CD14-positive monocyte (primary cell): Measurements from ENCODE around the gene TANC1. TPM values are rescaled to one million over a fixed set of nuclear protein-coding genes. Genes with fewer than 3 reads are reported as not detected.
A peak's percentile ranks its signal among the peaks of the same experiment; 100 is the strongest.

Experiments used
- DNase-seq, 3 donors: peaks; one replicate each; pipeline ENCODE4 v3.0.0-alpha.2; 2011 to 2022
- H2AFZ ChIP-seq: 2 replicates; pipeline ENCODE4 v1.6.0; 2012; ENCODE audit warnings: mild to moderate bottlenecking, low read depth, low read length, inconsistent platforms; ENCODE audit not compliant: insufficient read depth, poor library complexity, severe bottlenecking
- H3K27ac ChIP-seq, 2 donors: 1 replicate in 1 of 2; 2 replicates in 1 of 2; pipeline ENCODE4 v1.5.1; 2012 to 2013; ENCODE audit warnings: low read length in 2 of 2, control low read depth in 1 of 2, inconsistent platforms in 1 of 2, low read depth in 1 of 2, mild to moderate bottlenecking in 1 of 2
- H3K27me3 ChIP-seq, 2 donors: one replicate each; pipeline versions ENCODE4 v1.6.0 to v1.6.1; 2011 to 2013; ENCODE audit warnings: low read length in 2 of 2; ENCODE audit not compliant: control insufficient read depth in 2 of 2, insufficient read depth in 2 of 2
- H3K36me3 ChIP-seq, 2 donors: replicated peaks in 1 of 2; 1 replicate in 1 of 2; 2 replicates in 1 of 2; pipeline versions ENCODE4 v1.5.1 to v1.6.1; 2012 to 2013; ENCODE audit warnings: low read length in 2 of 2, control low read depth in 1 of 2, inconsistent platforms in 1 of 2, mild to moderate bottlenecking in 1 of 2; ENCODE audit not compliant: insufficient read depth in 2 of 2, control insufficient read depth in 1 of 2
- H3K4me1 ChIP-seq, 2 donors: 1 replicate in 1 of 2; 2 replicates in 1 of 2; pipeline versions ENCODE4 v1.5.1 to v1.6.1; 2012 to 2013; ENCODE audit warnings: low read length in 2 of 2, control low read depth in 1 of 2, inconsistent platforms in 1 of 2, mild to moderate bottlenecking in 1 of 2, moderate library complexity in 1 of 2; ENCODE audit not compliant: insufficient read depth in 2 of 2, control insufficient read depth in 1 of 2
- H3K4me2 ChIP-seq: replicated peaks from 2 replicates; pipeline ENCODE3; 2012; ENCODE audit warnings: low read length, moderate library complexity, mild to moderate bottlenecking; ENCODE audit not compliant: poor library complexity, severe bottlenecking; ENCODE audit errors: extremely low read depth
- H3K4me3 ChIP-seq, 3 experiments: fragments of 200-600 bp in 1 of 3; sonication (generic) in 1 of 3; replicated peaks in 1 of 3; 1 replicate in 2 of 3; 2 replicates in 1 of 3; pipeline ENCODE4 v1.5.1; 2011 to 2013; ENCODE audit warnings: low read length in 3 of 3, mild to moderate bottlenecking in 3 of 3, control low read depth in 2 of 3, low read depth in 2 of 3, inconsistent platforms in 1 of 3, moderate library complexity in 1 of 3
- H3K79me2 ChIP-seq: 2 replicates; pipeline ENCODE4 v1.6.0; 2012; ENCODE audit warnings: mild to moderate bottlenecking, control low read depth, inconsistent platforms, low read length, moderate library complexity; ENCODE audit not compliant: insufficient read depth
- H3K9ac ChIP-seq: 2 replicates; pipeline ENCODE4 v1.6.0; 2017; ENCODE audit warnings: low read length, mild to moderate bottlenecking; ENCODE audit not compliant: insufficient read depth, poor library complexity, severe bottlenecking
- H3K9me3 ChIP-seq, 2 donors: replicated peaks in 1 of 2; 1 replicate in 1 of 2; 2 replicates in 1 of 2; pipeline versions ENCODE4 v1.5.1 to v1.6.1; 2012 to 2013; ENCODE audit warnings: low read length in 2 of 2, control low read depth in 1 of 2; ENCODE audit not compliant: control insufficient read depth in 1 of 2, insufficient read depth in 1 of 2
- H4K20me1 ChIP-seq: 2 replicates; pipeline ENCODE4 v1.6.0; 2012; ENCODE audit warnings: mild to moderate bottlenecking, low read length, control low read depth, moderate library complexity; ENCODE audit not compliant: insufficient read depth
- H3K27ac Mint-ChIP-seq, 7 donors: one replicate each; pipeline ENCODE4 v1.8.0; 2020; ENCODE audit warnings: mild to moderate bottlenecking in 7 of 7, mixed read lengths in 7 of 7, moderate library complexity in 6 of 7, inconsistent platforms in 2 of 7
- H3K27me3 Mint-ChIP-seq, 3 donors: one replicate each; pipeline ENCODE4 v1.8.0; 2021 to 2022; ENCODE audit warnings: low read depth in 3 of 3, mild to moderate bottlenecking in 3 of 3, mixed read lengths in 3 of 3, moderate library complexity in 3 of 3, inconsistent platforms in 1 of 3
- H3K36me3 Mint-ChIP-seq, 2 donors: one replicate each; pipeline ENCODE4 v1.8.0; 2020; ENCODE audit warnings: mixed read lengths in 2 of 2, inconsistent platforms in 1 of 2, mild to moderate bottlenecking in 1 of 2
- H3K4me1 Mint-ChIP-seq: one replicate; pipeline ENCODE4 v1.8.0; 2020; ENCODE audit warnings: mild to moderate bottlenecking, mixed read lengths
- H3K4me3 Mint-ChIP-seq, 2 donors: one replicate each; pipeline ENCODE4 v1.8.0; 2020; ENCODE audit warnings: mild to moderate bottlenecking in 2 of 2, mixed read lengths in 2 of 2, moderate library complexity in 1 of 2
- H3K9me3 Mint-ChIP-seq, 7 donors: one replicate each; pipeline ENCODE4 v1.8.0; 2020 to 2022; ENCODE audit warnings: mixed read lengths in 7 of 7, mild to moderate bottlenecking in 6 of 7, moderate library complexity in 6 of 7, inconsistent platforms in 2 of 7
- CTCF ChIP-seq: fragments of 200-600 bp; IDR thresholded peaks from one replicate; pipeline ENCODE4 v1.8.0; 2022; ENCODE audit warnings: antibody characterized with exemption, mild to moderate bottlenecking
- WGBS: methylation state at CpG from one replicate; pipeline ENCODE4 v1.1.5; 2013; ENCODE audit warnings: missing lambda C conversion rate; ENCODE audit not compliant: insufficient coverage; 5-methylcytosine and 5-hydroxymethylcytosine counted together
- intact Hi-C, 2 donors: fragments of 100-400 bp; cut with micrococcal nuclease; formaldehyde crosslinking; loops; one replicate each; pipeline versions ENCODE4 v1.15.0 to v1.15.1; 2023
- polyA plus RNA-seq, 3 donors: library from polyadenylated mRNA; depleted of rRNA in 1 of 3; unstranded in 2 of 3; stranded (reverse) in 1 of 3; fragments of 300-500 nt in 2 of 3; fragments of >200 nt in 1 of 3; fragmentation: Illumina TruSeq in 2 of 3; gene quantifications; 1 replicate in 2 of 3; 2 replicates in 1 of 3; pipeline ENCODE4 v1.2.3, GENCODE V29; 2012 to 2021

TANC1 gene
- polyA plus RNA-seq, 3 donors, result 0.04 TPM; not detected in 2

- intact Hi-C loops, result no loop called here
- no peak for DNase-seq
- peaks cover 0 to 4% (median 0%) of the 10 kb centered on the region in 3 donors for H3K27me3 Mint-ChIP-seq
Measured at GRCh38 chr2:159175182-159175581, 206.7 kb downstream of the TANC1 start.

GRCh38 chr2:159175927-159176326 is 207.5 kb downstream of the TANC1 start:
- no peaks in the 10 kb centered on the region for H4K20me1 ChIP-seq
- no peak overlapping the region for H3K9ac ChIP-seq
- Mint-ChIP-seq H3K36me3 (no peaks in the 10 kb centered on the region), H3K4me3 (no peak overlapping the region), H3K27me3 (peaks cover 0 to 4% (median 0%) of the 10 kb centered on the region in 3 donors), H3K27ac (peak overlapping the region in 1 of 7 donors; percentile 18), H3K9me3 (no peaks in the 10 kb centered on the region), H3K4me1 (no peaks in the 10 kb centered on the region)
- H3K9me3 ChIP-seq, result no peaks in the 10 kb centered on the region
- intact Hi-C loops, result no loop called here
- no peak overlapping the region for H3K4me2 ChIP-seq
- 100% methylated on average over 1 of the region's 3 CpGs for WGBS
- H3K27ac ChIP-seq, result no peak overlapping the region
- H3K4me3 ChIP-seq, result no peak overlapping the region
- TF ChIP-seq CTCF, result no peak
- no peak overlapping the region for H2AFZ ChIP-seq
- no peaks in the 10 kb centered on the region for H3K27me3 ChIP-seq
- no peaks in the 10 kb centered on the region for H3K36me3 ChIP-seq
- no peak for DNase-seq
- H3K79me2 ChIP-seq, result no peaks in the 10 kb centered on the region
- no peaks in the 10 kb centered on the region for H3K4me1 ChIP-seq

More at GRCh38 chr2:159175182-159175581, 206.7 kb downstream of the TANC1 start:
- H3K9ac ChIP-seq, result no peak overlapping the region
- Mint-ChIP-seq H3K4me3 (no peak overlapping the region), H3K9me3 (no peaks in the 10 kb centered on the region), H3K36me3 (no peaks in the 10 kb centered on the region), H3K27ac (peak overlapping the region in 1 of 7 donors; percentile 25), H3K4me1 (no peaks in the 10 kb centered on the region)
- H3K79me2 ChIP-seq, result no peaks in the 10 kb centered on the region
- no peak overlapping the region for H2AFZ ChIP-seq
- H3K4me2 ChIP-seq, result no peak overlapping the region
- no peaks in the 10 kb centered on the region for H3K4me1 ChIP-seq
- H3K36me3 ChIP-seq, result no peaks in the 10 kb centered on the region
- TF ChIP-seq CTCF, result no peak
- no peaks in the 10 kb centered on the region for H4K20me1 ChIP-seq
- no peaks in the 10 kb centered on the region for H3K27me3 ChIP-seq
- no peak overlapping the region for H3K4me3 ChIP-seq
- H3K27ac ChIP-seq, result no peak overlapping the region
- no peaks in the 10 kb centered on the region for H3K9me3 ChIP-seq
- WGBS, result no CpG with 5 or more reads among the region's 6 CpGs
